Esophagus squamous epithelium (tissue), 5 donors: ENCODE measurements around the gene REEP1. TPM values are rescaled to one million over a fixed set of nuclear protein-coding genes. Genes with fewer than 3 reads are reported as not detected.
"Not testable (repeated sequence)": the region's sequence is repeated elsewhere in the genome, so short reads cannot be mapped to it uniquely, and the experiment has no call there.

Experiments used
- DNase-seq: peaks from one replicate; lab custom pipeline; 2025; lab: John Stamatoyannopoulos, UW
- H3K27ac ChIP-seq, 4 donors: fragments of 200-600 bp; sonication (generic); one replicate each; pipeline ENCODE4 v1.5.1; 2016 to 2019; ENCODE audit warnings: mild to moderate bottlenecking in 1 of 4
- H3K27me3 ChIP-seq, 4 donors: fragments of 200-600 bp; sonication (generic); 1 replicate in 3 of 4; 2 replicates in 1 of 4; pipeline versions ENCODE4 v1.5.1 to v1.6.0; 2017 to 2021; ENCODE audit warnings: antibody characterized with exemption in 1 of 4
- H3K36me3 ChIP-seq, 3 donors: fragments of 200-600 bp; sonication (generic); one replicate each; pipeline ENCODE4 v1.5.1; 2016 to 2019
- H3K4me1 ChIP-seq, 3 donors: fragments of 200-600 bp; sonication (generic); one replicate each; pipeline ENCODE4 v1.5.1; 2017 to 2019
- H3K4me3 ChIP-seq, 4 donors: fragments of 200-600 bp; sonication (generic); 1 replicate in 3 of 4; 2 replicates in 1 of 4; pipeline ENCODE4 v1.5.1; 2016 to 2019; ENCODE audit warnings: mild to moderate bottlenecking in 2 of 4, moderate library complexity in 1 of 4
- H3K9me3 ChIP-seq, 3 donors: fragments of 200-600 bp; sonication (generic); one replicate each; pipeline ENCODE4 v1.5.1; 2016 to 2019
- CTCF ChIP-seq, 6 experiments: fragments of 450-650 bp in 4 of 6; fragments of 200-600 bp in 2 of 6; sonication (generic) in 2 of 6; IDR thresholded peaks; one replicate each; pipeline ENCODE4 v1.5.1; 2016 to 2019; ENCODE audit warnings: antibody characterized with exemption in 6 of 6, mild to moderate bottlenecking in 4 of 6, moderate library complexity in 4 of 6
- POLR2A ChIP-seq, 4 donors: fragments of 450-650 bp; IDR thresholded peaks; one replicate each; pipeline ENCODE4 v1.6.1; 2017; ENCODE audit warnings: antibody characterized with exemption in 4 of 4, mild to moderate bottlenecking in 4 of 4, moderate library complexity in 3 of 4
- WGBS, 2 donors: methylation state at CpG; one replicate each; pipeline ENCODE4 v1.1.5; 2018; 5-methylcytosine and 5-hydroxymethylcytosine counted together
- intact Hi-C: fragments of 100-400 bp; cut with DNase I; formaldehyde crosslinking; loops from one replicate; pipeline ENCODE4 v1.15.0; 2022
- total RNA-seq, 4 donors: library from RNA; depleted of rRNA; stranded (reverse); fragments of >200 nt; gene quantifications; one replicate each; pipeline ENCODE4 v1.1.0, GENCODE V29; 2016
- donor health status: DM: yes; HTN: yes; CAD: no.

REEP1 gene
- total RNA-seq, 4 donors from 2014 or later: 0.83 to 10.3 (median 2.0) TPM

DNA sequence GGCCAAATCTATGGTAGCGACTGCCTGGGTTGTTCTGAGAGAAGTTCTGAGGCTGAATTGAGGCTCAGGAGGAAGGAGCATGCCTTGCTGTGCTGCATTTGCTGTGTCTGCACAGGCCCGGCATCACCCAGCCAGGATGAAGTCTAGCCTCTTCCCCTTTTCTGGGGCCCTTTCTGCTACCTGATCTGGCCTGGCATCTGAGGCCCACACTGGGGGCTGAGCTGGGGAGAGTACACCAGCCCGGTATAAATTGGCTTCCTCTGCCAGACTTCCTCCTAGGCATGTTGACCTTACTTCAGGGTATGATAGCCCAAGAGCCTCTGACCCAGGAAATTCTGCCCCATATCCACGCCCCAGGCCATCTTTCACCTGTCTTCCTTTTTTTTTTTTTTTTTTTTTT lies 108.2 kb downstream of the REEP1 start:
- Histone ChIP-seq H3K9me3 (no peaks in the 10 kb centered on the region), H3K4me1 (peaks cover 0 to 43% (median 14%) of the 10 kb centered on the region in 3 donors), H3K4me3 (no peak overlapping the region), H3K27me3 (no peaks in the 10 kb centered on the region), H3K36me3 (no peaks in the 10 kb centered on the region), H3K27ac (peak overlapping the region in 1 of 4 donors; percentile 29)
- DNase-seq: no peak
- intact Hi-C loops: no loop called here
- 46 to 56% methylated on average over 2 to 4 of the region's 4 CpGs for WGBS, 2 donors
- TF ChIP-seq POLR2A (IDR thresholded peaks at IDR 0.05) (no peak), CTCF (IDR thresholded peaks at IDR 0.05) (no peak)

- H3K27me3 ChIP-seq, intact Hi-C loops, H3K36me3 ChIP-seq, DNase-seq, H3K9me3 ChIP-seq, H3K4me3 ChIP-seq: not testable (repeated sequence)
- H3K4me1 ChIP-seq: peaks cover 0 to 43% (median 17%) of the 10 kb centered on the region in 3 donors
- WGBS, 2 donors: 52 to 55% methylated on average over 5 to 8 of the region's 8 CpGs
- peak overlapping the region in 1 of 4 donors; percentile 29 for H3K27ac ChIP-seq
Observed at GRCh38 chr2:86228574-86228973, 108.9 kb downstream of the REEP1 start.

DNA sequence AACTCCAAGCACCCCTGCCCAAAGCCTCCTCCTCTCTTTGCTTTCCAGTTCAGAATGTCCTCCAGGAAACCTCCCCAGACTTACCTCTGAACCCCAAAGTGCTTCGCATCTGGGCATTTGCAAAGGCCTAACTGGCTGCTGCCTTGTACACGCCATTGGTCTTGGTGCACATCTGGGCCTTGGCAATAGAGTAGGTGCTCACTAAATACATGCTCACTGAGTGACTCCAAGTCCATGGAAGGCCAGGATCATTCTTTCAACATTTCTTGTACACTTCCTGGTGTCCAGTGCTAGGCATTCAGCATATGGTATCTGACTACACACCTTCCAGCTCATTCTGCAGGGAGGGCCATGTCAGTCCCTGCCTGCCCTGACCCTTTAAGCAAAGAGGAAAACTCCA lies 109.7 kb downstream of the REEP1 start:
- TF ChIP-seq CTCF (IDR thresholded peaks at IDR 0.05) (no peak), POLR2A (IDR thresholded peaks at IDR 0.05) (no peak)
- no peak overlapping the region for H3K27ac ChIP-seq
- DNase-seq: no peak
- no peaks in the 10 kb centered on the region for H3K36me3 ChIP-seq
- 81% methylated on average over 2 of the region's 2 CpGs; no CpG with 5 or more reads in 1 of the 2 donors for WGBS, 2 donors
- peaks cover 7 to 50% (median 26%) of the 10 kb centered on the region in 3 donors for H3K4me1 ChIP-seq
- intact Hi-C loops: no loop called here
- H3K9me3 ChIP-seq: no peaks in the 10 kb centered on the region
- H3K27me3 ChIP-seq: no peaks in the 10 kb centered on the region
- no peak overlapping the region for H3K4me3 ChIP-seq

- no peak for TF ChIP-seq POLR2A (IDR thresholded peaks at IDR 0.05)
- no peak for TF ChIP-seq CTCF (IDR thresholded peaks at IDR 0.05)
- DNase-seq: no peak
- peaks cover 8 to 58% (median 34%) of the 10 kb centered on the region in 3 donors for H3K4me1 ChIP-seq
- WGBS, 2 donors: 95% methylated on average over 5 to 6 of the region's 9 CpGs
- no peak overlapping the region for H3K4me3 ChIP-seq
- H3K36me3 ChIP-seq: no peaks in the 10 kb centered on the region
- H3K27me3 ChIP-seq: no peaks in the 10 kb centered on the region
- intact Hi-C loops: no loop called here
- peak overlapping the region in 2 of 4 donors; percentile 21 to 87 for H3K27ac ChIP-seq
- H3K9me3 ChIP-seq: no peaks in the 10 kb centered on the region
Observed at GRCh38 chr2:86226636-86227520, 110.5 kb downstream of the REEP1 start.

DNA sequence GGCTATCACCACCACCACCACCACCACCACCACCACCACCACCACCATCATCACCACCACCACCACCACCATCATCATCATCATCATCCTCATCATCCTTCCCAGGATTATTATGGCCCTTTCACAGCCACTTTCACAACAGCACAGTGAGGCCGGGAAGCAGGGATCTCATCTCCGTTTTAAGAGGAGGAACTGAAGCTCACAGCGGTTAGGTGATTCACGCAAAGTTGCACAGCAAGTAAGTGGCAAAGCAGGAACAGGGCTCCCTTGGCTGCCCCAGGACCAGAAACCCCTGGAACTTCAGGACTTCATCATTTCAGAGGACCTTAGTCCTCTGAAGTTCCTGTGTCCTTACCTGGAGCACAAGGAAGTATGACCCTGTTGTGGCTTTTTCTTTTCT lies 111.4 kb downstream of the REEP1 start:
- H3K36me3 ChIP-seq: no peaks in the 10 kb centered on the region
- no peak for DNase-seq
- H3K4me3 ChIP-seq: no peak overlapping the region
- peak overlapping the region; percentile 27 to 88 (median 88) for H3K27ac ChIP-seq
- WGBS, 2 donors: 62 to 85% methylated on average over 4 of the region's 4 CpGs
- TF ChIP-seq CTCF (IDR thresholded peaks at IDR 0.05): no peak
- TF ChIP-seq POLR2A (IDR thresholded peaks at IDR 0.05): no peak
- H3K9me3 ChIP-seq: no peaks in the 10 kb centered on the region
- peaks cover 8 to 66% (median 36%) of the 10 kb centered on the region in 3 donors for H3K4me1 ChIP-seq
- no peaks in the 10 kb centered on the region for H3K27me3 ChIP-seq
- intact Hi-C loops: no loop called here
